ENCODE measurements around the gene TACC2. TPM values are rescaled to one million over a fixed set of nuclear protein-coding genes. Genes with fewer than 3 reads are reported as not detected.
A peak's percentile ranks its signal among the peaks of the same experiment; 100 is the strongest.

The TACC2 gene
- total RNA-seq, 1 donor from 2014 or later, result 22.0 TPM

- H3K4me3 ChIP-seq (ENCODE audit: insufficient read depth, low read depth, low read length), result no peak overlapping the region
- no peaks in the 10 kb centered on the region for H3K27me3 Mint-ChIP-seq (ENCODE audit: low read depth, unreplicated experiment)
- H3K4me2 ChIP-seq (ENCODE audit: low read length), result peak overlapping the region; percentile 82
- no peak overlapping the region for H3K4me3 Mint-ChIP-seq (ENCODE audit: unreplicated experiment)
- peaks cover 21% of the 10 kb centered on the region for H3K79me2 ChIP-seq (ENCODE audit: insufficient read depth, low read length)
- no peaks in the 10 kb centered on the region for H3K9me3 ChIP-seq (ENCODE audit: insufficient read depth, low read depth, low read length)
- FAIRE-seq (no peak), DNase-seq (ENCODE audit: low read depth) (no peak)
- H3K36me3 Mint-ChIP-seq (ENCODE audit: low read depth, unreplicated experiment), result peaks cover 7% of the 10 kb centered on the region
- H4K20me1 ChIP-seq (ENCODE audit: insufficient read depth, low read length), result peaks cover 13% of the 10 kb centered on the region
- H3K4me1 ChIP-seq (ENCODE audit: insufficient read depth, low read length), result peaks cover 47% of the 10 kb centered on the region
- peaks cover 2% of the 10 kb centered on the region for H3K9me3 Mint-ChIP-seq (ENCODE audit: unreplicated experiment)
- peak overlapping the region; percentile 96 for H3K27ac ChIP-seq (ENCODE audit: low read depth, low read length)
- H2AFZ ChIP-seq (ENCODE audit: low read depth, low read length), result no peak overlapping the region
- H3K27ac Mint-ChIP-seq (ENCODE audit: unreplicated experiment), result peak overlapping the region; percentile 2
- peaks cover 32% of the 10 kb centered on the region for H3K4me1 Mint-ChIP-seq (ENCODE audit: low read depth, unreplicated experiment)
- H3K36me3 ChIP-seq (ENCODE audit: insufficient read depth, low read length), result peaks cover 7% of the 10 kb centered on the region
- H3K27me3 ChIP-seq (ENCODE audit: insufficient read depth, low read length), result no peaks in the 10 kb centered on the region
- H3K9ac ChIP-seq (ENCODE audit: low read length), result peak overlapping the region; percentile 78
- TF ChIP-seq EZH2 (IDR thresholded peaks at IDR 0.05; ENCODE audit: insufficient read depth, low read length) (no peak), CTCF (IDR thresholded peaks at IDR 0.05; ENCODE audit: insufficient read depth, low read depth, low read length) (peak; percentile 76)
Measured at GRCh38 chr10:122142641-122143237, 153.8 kb downstream of the TACC2 start.

- DNase-seq (ENCODE audit: low read depth) (no peak), FAIRE-seq (no peak)
- Histone ChIP-seq H3K9me3 (ENCODE audit: insufficient read depth, low read depth, low read length) (no peaks in the 10 kb centered on the region), H4K20me1 (ENCODE audit: insufficient read depth, low read length) (peaks cover 13% of the 10 kb centered on the region), H3K36me3 (ENCODE audit: insufficient read depth, low read length) (peaks cover 7% of the 10 kb centered on the region), H3K4me3 (ENCODE audit: insufficient read depth, low read depth, low read length) (no peak overlapping the region), H3K27ac (ENCODE audit: low read depth, low read length) (no peak overlapping the region), H3K79me2 (ENCODE audit: insufficient read depth, low read length) (peaks cover 21% of the 10 kb centered on the region), H3K27me3 (ENCODE audit: insufficient read depth, low read length) (no peaks in the 10 kb centered on the region), H3K4me1 (ENCODE audit: insufficient read depth, low read length) (peaks cover 53% of the 10 kb centered on the region), H3K4me2 (ENCODE audit: low read length) (peak overlapping the region; percentile 82), H3K9ac (ENCODE audit: low read length) (no peak overlapping the region), H2AFZ (ENCODE audit: low read depth, low read length) (no peak overlapping the region)
- H3K27ac Mint-ChIP-seq (ENCODE audit: unreplicated experiment), result peak overlapping the region; percentile 2
- TF ChIP-seq EZH2 (IDR thresholded peaks at IDR 0.05; ENCODE audit: insufficient read depth, low read length) (no peak), CTCF (IDR thresholded peaks at IDR 0.05; ENCODE audit: insufficient read depth, low read depth, low read length) (no peak)
- H3K36me3 Mint-ChIP-seq (ENCODE audit: low read depth, unreplicated experiment), result peaks cover 7% of the 10 kb centered on the region
- peaks cover 34% of the 10 kb centered on the region for H3K4me1 Mint-ChIP-seq (ENCODE audit: low read depth, unreplicated experiment)
- peaks cover 2% of the 10 kb centered on the region for H3K9me3 Mint-ChIP-seq (ENCODE audit: unreplicated experiment)
- H3K27me3 Mint-ChIP-seq (ENCODE audit: low read depth, unreplicated experiment), result no peaks in the 10 kb centered on the region
- H3K4me3 Mint-ChIP-seq (ENCODE audit: unreplicated experiment), result no peak overlapping the region
Measured at GRCh38 chr10:122143238-122143841, 154.4 kb downstream of the TACC2 start.

- FAIRE-seq (no peak), DNase-seq (ENCODE audit: low read depth) (no peak)
- no peak overlapping the region for H3K4me3 Mint-ChIP-seq (ENCODE audit: unreplicated experiment)
- H4K20me1 ChIP-seq (ENCODE audit: insufficient read depth, low read length), result peaks cover 13% of the 10 kb centered on the region
- no peaks in the 10 kb centered on the region for H3K27me3 Mint-ChIP-seq (ENCODE audit: low read depth, unreplicated experiment)
- TF ChIP-seq EZH2 (IDR thresholded peaks at IDR 0.05; ENCODE audit: insufficient read depth, low read length) (no peak), CTCF (IDR thresholded peaks at IDR 0.05; ENCODE audit: insufficient read depth, low read depth, low read length) (no peak)
- H3K27me3 ChIP-seq (ENCODE audit: insufficient read depth, low read length), result no peaks in the 10 kb centered on the region
- peaks cover 17% of the 10 kb centered on the region for H3K79me2 ChIP-seq (ENCODE audit: insufficient read depth, low read length)
- H3K36me3 Mint-ChIP-seq (ENCODE audit: low read depth, unreplicated experiment), result peaks cover 7% of the 10 kb centered on the region
- H3K27ac ChIP-seq (ENCODE audit: low read depth, low read length), result no peak overlapping the region
- H3K9ac ChIP-seq (ENCODE audit: low read length), result no peak overlapping the region
- H3K4me3 ChIP-seq (ENCODE audit: insufficient read depth, low read depth, low read length), result no peak overlapping the region
- H3K27ac Mint-ChIP-seq (ENCODE audit: unreplicated experiment), result no peak overlapping the region
- peaks cover 2% of the 10 kb centered on the region for H3K9me3 Mint-ChIP-seq (ENCODE audit: unreplicated experiment)
- peaks cover 43% of the 10 kb centered on the region for H3K4me1 Mint-ChIP-seq (ENCODE audit: low read depth, unreplicated experiment)
- no peak overlapping the region for H2AFZ ChIP-seq (ENCODE audit: low read depth, low read length)
- peaks cover 62% of the 10 kb centered on the region for H3K4me1 ChIP-seq (ENCODE audit: insufficient read depth, low read length)
- no peak overlapping the region for H3K4me2 ChIP-seq (ENCODE audit: low read length)
- peaks cover 7% of the 10 kb centered on the region for H3K36me3 ChIP-seq (ENCODE audit: insufficient read depth, low read length)
- no peaks in the 10 kb centered on the region for H3K9me3 ChIP-seq (ENCODE audit: insufficient read depth, low read depth, low read length)
Measured at GRCh38 chr10:122144199-122144598, 155.2 kb downstream of the TACC2 start.

Data from astrocyte (in vitro differentiated cells and primary cell).